ENCODE results near the gene HOXA4.

The HOXA4 gene

DNA sequence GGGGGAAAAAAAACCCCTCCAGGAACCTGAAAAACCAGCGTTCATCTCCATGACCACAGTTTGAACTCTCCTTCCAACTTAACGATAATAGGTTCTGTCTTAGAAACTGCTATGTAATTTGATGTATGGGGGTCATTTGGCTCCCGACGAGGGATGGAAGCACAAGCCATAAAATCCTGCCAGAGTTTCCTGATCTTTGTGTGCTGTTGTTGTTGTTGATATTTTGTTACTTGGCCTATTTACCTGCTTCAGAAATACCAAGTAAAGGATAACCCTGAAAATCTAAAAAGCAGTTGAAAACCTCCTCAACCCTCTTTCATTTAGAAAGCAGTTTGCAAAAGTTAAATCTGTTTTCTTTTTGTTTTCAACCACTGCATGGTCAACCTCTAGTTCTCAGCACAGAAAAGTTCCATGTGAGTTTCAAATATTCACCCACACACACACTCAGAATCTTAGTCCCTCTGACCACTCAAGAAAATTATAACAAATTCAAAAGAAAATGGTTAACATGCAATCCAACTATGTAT is 18.7 kb downstream of the HOXA4 start:
- H2AFZ ChIP-seq (ENCODE audit: low read length): no peak overlapping the region
- H3K9me2 ChIP-seq (replicated peaks; ENCODE audit: insufficient read depth, low read length): no peaks in the 10 kb centered on the region
- no peaks in the 10 kb centered on the region for H3K4me1 ChIP-seq (ENCODE audit: low read length)
- H3F3A ChIP-seq (ENCODE audit: insufficient read depth, low read length): no peaks in the 10 kb centered on the region
- no peak overlapping the region for H3K9ac ChIP-seq (ENCODE audit: low read length)
- H3K9me3 ChIP-seq (replicated peaks; ENCODE audit: insufficient read depth, low read length): no peaks in the 10 kb centered on the region
- peaks cover 32% of the 10 kb centered on the region for H3K27me3 ChIP-seq (replicated peaks; ENCODE audit: insufficient read depth, low read length)
- H3K79me2 ChIP-seq (ENCODE audit: low read length): no peaks in the 10 kb centered on the region
- no peak overlapping the region for H3K4me3 ChIP-seq (ENCODE audit: low read length)
- H4K20me1 ChIP-seq (ENCODE audit: insufficient read depth, low read length): no peaks in the 10 kb centered on the region
- DNase-seq: no peak
- no peaks in the 10 kb centered on the region for H3K36me3 ChIP-seq (replicated peaks; ENCODE audit: insufficient read depth, low read length)
- TF ChIP-seq, protein P1, sequence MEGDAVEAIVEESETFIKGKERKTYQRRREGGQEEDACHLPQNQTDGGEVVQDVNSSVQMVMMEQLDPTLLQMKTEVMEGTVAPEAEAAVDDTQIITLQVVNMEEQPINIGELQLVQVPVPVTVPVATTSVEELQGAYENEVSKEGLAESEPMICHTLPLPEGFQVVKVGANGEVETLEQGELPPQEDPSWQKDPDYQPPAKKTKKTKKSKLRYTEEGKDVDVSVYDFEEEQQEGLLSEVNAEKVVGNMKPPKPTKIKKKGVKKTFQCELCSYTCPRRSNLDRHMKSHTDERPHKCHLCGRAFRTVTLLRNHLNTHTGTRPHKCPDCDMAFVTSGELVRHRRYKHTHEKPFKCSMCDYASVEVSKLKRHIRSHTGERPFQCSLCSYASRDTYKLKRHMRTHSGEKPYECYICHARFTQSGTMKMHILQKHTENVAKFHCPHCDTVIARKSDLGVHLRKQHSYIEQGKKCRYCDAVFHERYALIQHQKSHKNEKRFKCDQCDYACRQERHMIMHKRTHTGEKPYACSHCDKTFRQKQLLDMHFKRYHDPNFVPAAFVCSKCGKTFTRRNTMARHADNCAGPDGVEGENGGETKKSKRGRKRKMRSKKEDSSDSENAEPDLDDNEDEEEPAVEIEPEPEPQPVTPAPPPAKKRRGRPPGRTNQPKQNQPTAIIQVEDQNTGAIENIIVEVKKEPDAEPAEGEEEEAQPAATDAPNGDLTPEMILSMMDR (IDR thresholded peaks at IDR 0.05; ENCODE audit: low read length): no peak
- TF ChIP-seq EZH2phosphoT487 (IDR thresholded peaks at IDR 0.05; ENCODE audit: low read length) (no peak), EZH2 (optimal IDR thresholded peaks at IDR 0.05; ENCODE audit: low read depth, low read length) (no peak)
- H3K27ac ChIP-seq (ENCODE audit: low read length): no peak overlapping the region
- no peak overlapping the region for H3K4me2 ChIP-seq (ENCODE audit: low read depth, low read length)

DNA sequence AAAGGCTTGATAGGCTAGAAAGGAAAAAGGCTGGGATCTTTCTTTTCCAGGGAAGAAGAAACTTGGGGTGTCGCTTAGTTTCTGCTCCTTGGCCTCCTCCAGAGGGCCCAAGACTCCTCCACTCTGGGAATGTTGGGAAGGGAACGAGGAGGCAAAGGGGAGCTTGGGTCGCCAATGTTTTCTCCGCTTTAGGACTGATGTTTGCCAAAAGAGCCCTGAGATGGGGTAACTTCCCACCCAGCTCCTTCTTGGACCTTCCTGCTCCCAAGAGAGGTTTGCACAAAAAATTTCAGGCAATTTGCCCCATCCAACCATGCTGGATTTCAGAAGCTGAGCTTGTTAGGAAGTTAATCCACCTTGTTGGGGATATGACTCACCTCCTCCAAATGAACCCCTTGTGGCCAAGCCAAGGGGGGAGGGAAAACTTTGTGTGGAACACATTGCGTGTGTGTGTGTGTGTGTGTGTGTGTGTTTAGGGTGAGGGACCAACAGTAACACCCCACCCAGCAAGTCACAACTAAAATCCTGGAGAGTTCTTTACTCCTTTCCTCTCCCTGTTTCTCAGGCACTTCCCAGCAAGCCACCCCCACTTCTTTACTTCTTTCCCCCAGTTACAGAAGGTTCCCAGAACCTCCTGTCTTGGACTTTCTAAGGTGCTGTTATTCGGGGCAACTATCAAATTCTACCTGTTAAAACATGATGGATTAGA is 19.4 kb downstream of the HOXA4 start:
- Histone ChIP-seq H3K36me3 (replicated peaks; ENCODE audit: insufficient read depth, low read length) (no peaks in the 10 kb centered on the region), H3K4me1 (ENCODE audit: low read length) (no peaks in the 10 kb centered on the region), H3K4me3 (ENCODE audit: low read length) (no peak overlapping the region), H2AFZ (ENCODE audit: low read length) (no peak overlapping the region), H4K20me1 (ENCODE audit: insufficient read depth, low read length) (no peaks in the 10 kb centered on the region), H3K27ac (ENCODE audit: low read length) (no peak overlapping the region), H3K4me2 (ENCODE audit: low read depth, low read length) (no peak overlapping the region), H3K9ac (ENCODE audit: low read length) (no peak overlapping the region), H3K79me2 (ENCODE audit: low read length) (no peaks in the 10 kb centered on the region), H3K9me3 (replicated peaks; ENCODE audit: insufficient read depth, low read length) (no peaks in the 10 kb centered on the region), H3F3A (ENCODE audit: insufficient read depth, low read length) (no peaks in the 10 kb centered on the region), H3K9me2 (replicated peaks; ENCODE audit: insufficient read depth, low read length) (no peaks in the 10 kb centered on the region), H3K27me3 (replicated peaks; ENCODE audit: insufficient read depth, low read length) (peaks cover 37% of the 10 kb centered on the region)
- TF ChIP-seq, protein P1 (IDR thresholded peaks at IDR 0.05; ENCODE audit: low read length): no peak
- TF ChIP-seq EZH2 (optimal IDR thresholded peaks at IDR 0.05; ENCODE audit: low read depth, low read length) (no peak), EZH2phosphoT487 (IDR thresholded peaks at IDR 0.05; ENCODE audit: low read length) (no peak)
- no peak for DNase-seq

DNA sequence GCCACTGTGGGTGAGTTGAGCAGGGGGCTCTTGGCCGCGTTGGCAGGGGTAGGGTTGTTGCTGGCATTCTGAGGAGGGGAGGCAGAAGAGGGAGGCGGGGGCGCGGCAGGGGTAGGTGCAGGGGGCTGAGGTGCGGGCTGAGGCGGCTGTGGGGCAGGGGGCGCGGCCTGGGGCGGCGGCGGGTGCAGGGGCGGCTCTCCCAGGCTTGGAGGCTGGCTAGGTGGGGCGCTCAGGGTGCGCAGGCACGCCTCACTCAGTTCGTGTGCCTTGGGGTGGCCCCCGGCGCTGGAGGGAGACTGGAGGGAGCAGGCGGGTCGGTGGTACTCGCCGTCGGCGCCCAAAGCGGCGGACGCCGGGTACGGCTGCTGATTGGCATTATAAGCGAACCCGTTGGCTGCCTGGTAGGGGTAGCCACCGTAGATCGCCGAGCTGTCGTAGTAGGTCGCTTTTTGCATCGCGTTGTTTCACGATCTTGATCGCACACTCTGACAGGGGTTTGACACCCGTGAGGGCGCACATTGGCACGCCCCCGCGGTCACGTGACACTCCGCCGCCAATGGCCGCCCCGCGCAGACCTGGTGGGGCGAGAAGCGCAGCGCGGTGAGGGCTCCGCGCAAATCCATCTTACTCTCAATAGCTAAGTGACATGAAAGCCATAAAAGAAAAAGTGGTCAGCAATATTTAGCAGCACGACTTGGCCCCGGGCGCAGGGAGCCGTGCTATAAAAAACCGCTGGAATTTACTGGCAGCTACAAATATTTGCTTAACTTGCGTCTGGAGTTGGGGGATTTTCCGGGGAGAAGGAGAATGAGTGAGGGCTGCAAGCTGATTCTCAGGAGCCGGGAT is 20.1 kb downstream of the HOXA4 start:
- Histone ChIP-seq H4K20me1 (ENCODE audit: insufficient read depth, low read length) (no peaks in the 10 kb centered on the region), H3K4me2 (ENCODE audit: low read depth, low read length) (no peak overlapping the region), H3K4me1 (ENCODE audit: low read length) (no peaks in the 10 kb centered on the region), H3K9ac (ENCODE audit: low read length) (no peak overlapping the region), H2AFZ (ENCODE audit: low read length) (no peak overlapping the region), H3K27ac (ENCODE audit: low read length) (no peak overlapping the region), H3K36me3 (replicated peaks; ENCODE audit: insufficient read depth, low read length) (no peaks in the 10 kb centered on the region), H3K4me3 (ENCODE audit: low read length) (no peak overlapping the region), H3K9me3 (replicated peaks; ENCODE audit: insufficient read depth, low read length) (no peaks in the 10 kb centered on the region), H3K27me3 (replicated peaks; ENCODE audit: insufficient read depth, low read length) (peaks cover 37% of the 10 kb centered on the region), H3K9me2 (replicated peaks; ENCODE audit: insufficient read depth, low read length) (no peaks in the 10 kb centered on the region), H3K79me2 (ENCODE audit: low read length) (no peaks in the 10 kb centered on the region), H3F3A (ENCODE audit: insufficient read depth, low read length) (no peaks in the 10 kb centered on the region)
- TF ChIP-seq, protein P1 (IDR thresholded peaks at IDR 0.05; ENCODE audit: low read length): no peak
- TF ChIP-seq EZH2 (optimal IDR thresholded peaks at IDR 0.05; ENCODE audit: low read depth, low read length) (no peak), EZH2phosphoT487 (IDR thresholded peaks at IDR 0.05; ENCODE audit: low read length) (no peak)
- DNase-seq: no peak
